NCI-H2107 treated with DMSO at 0.1 percent for 48 hours (cell line): ENCODE measurements around the gene ADRA2C.

Experiments
- DNase-seq: peaks from one replicate; lab custom pipeline; 2025; ENCODE audit not compliant: unreplicated experiment; lab: John Stamatoyannopoulos, UW

ADRA2C gene

GRCh38 chr4:3756343-3757059 is 9.7 kb upstream of the ADRA2C start:
- DNase-seq, result no peak

- no peak for DNase-seq
Measured at GRCh38 chr4:3759236-3759635, 6.9 kb upstream of the ADRA2C start.

- no peak for DNase-seq
Measured at GRCh38 chr4:3760346-3760745, 5.8 kb upstream of the ADRA2C start.

- DNase-seq, result no peak
Measured at GRCh38 chr4:3760841-3761240, 5.3 kb upstream of the ADRA2C start.

GRCh38 chr4:3762264-3762663 is 3.9 kb upstream of the ADRA2C start:
- no peak for DNase-seq

- no peak for DNase-seq
Measured at GRCh38 chr4:3762753-3763549, 3.2 kb upstream of the ADRA2C start.

GRCh38 chr4:3765271-3766035 is 732 bp upstream of the ADRA2C start:
- no peak for DNase-seq

- no peak for DNase-seq
Measured at GRCh38 chr4:3766785-3767569, 792 bp downstream of the ADRA2C start.

GRCh38 chr4:3767570-3768288 is 1.5 kb downstream of the ADRA2C start:
- DNase-seq, result no peak

GRCh38 chr4:3768842-3769641 is 2.9 kb downstream of the ADRA2C start:
- no peak for DNase-seq

- no peak for DNase-seq
Measured at GRCh38 chr4:3769642-3770184, 3.5 kb downstream of the ADRA2C start.

- no peak for DNase-seq
Measured at GRCh38 chr4:3770323-3771163, 4.4 kb downstream of the ADRA2C start.

GRCh38 chr4:3771164-3771809 is 5.1 kb downstream of the ADRA2C start:
- no peak for DNase-seq

- no peak for DNase-seq
Measured at GRCh38 chr4:3771939-3772495, 5.8 kb downstream of the ADRA2C start.

GRCh38 chr4:3772632-3773031 is 6.4 kb downstream of the ADRA2C start:
- no peak for DNase-seq

GRCh38 chr4:3773552-3774001 is 7.4 kb downstream of the ADRA2C start:
- DNase-seq, result no peak

- no peak for DNase-seq
Measured at GRCh38 chr4:3774253-3774883, 8.2 kb downstream of the ADRA2C start.
